NCI-H748 (cell line): ENCODE data around the gene BRIX1.
"Not testable (repeated sequence)": the region's sequence is repeated elsewhere in the genome, so short reads cannot be mapped to it uniquely, and the experiment has no call there.

Experiments
- DNase-seq: peaks from one replicate; lab custom pipeline; 2025; ENCODE audit not compliant: unreplicated experiment; lab: John Stamatoyannopoulos, UW

Gene BRIX1

GRCh38 chr5:34957857-34958690 is 42.6 kb downstream of the BRIX1 start:
- peak; percentile 49 for DNase-seq

- DNase-seq = no peak
Measured at GRCh38 chr5:34959323-34959722, 43.8 kb downstream of the BRIX1 start.

- DNase-seq = no peak
Measured at GRCh38 chr5:34967540-34967939, 52.0 kb downstream of the BRIX1 start.

GRCh38 chr5:34968258-34968657 is 52.7 kb downstream of the BRIX1 start:
- DNase-seq = no peak

GRCh38 chr5:34970552-34970951 is 55.0 kb downstream of the BRIX1 start:
- no peak for DNase-seq

GRCh38 chr5:34971655-34972054 is 56.1 kb downstream of the BRIX1 start:
- DNase-seq = not testable (repeated sequence)
